Measurements from ENCODE around the gene RABGEF1. TPM values are rescaled to one million over a fixed set of nuclear protein-coding genes. Genes with fewer than 3 reads are reported as not detected.
"Not testable (repeated sequence)": the region's sequence is repeated elsewhere in the genome, so short reads cannot be mapped to it uniquely, and the experiment has no call there.

RABGEF1 gene
- total and polyA plus RNA-seq, 2 donors (not counting 3 experiments of a cell fraction or from before 2014, with no cell fraction given): 11.6 to 15.5 TPM

- no peak overlapping the region for H2AFZ ChIP-seq (ENCODE audit: low read depth, low read length)
- no peaks in the 10 kb centered on the region for H3K9me3 ChIP-seq (replicated peaks; ENCODE audit: control insufficient read depth, insufficient read depth, low read length)
- no peak overlapping the region for H3K4me3 ChIP-seq (replicated peaks in 1 of 3; ENCODE audit: insufficient read depth in 1 of 3, low read depth in 1 of 3, low read length in 3 of 3)
- H3K27me3 ChIP-seq (ENCODE audit: control insufficient read depth in 2 of 2, insufficient read depth in 2 of 2, low read length in 2 of 2): no peaks in the 10 kb centered on the region
- H3K9ac ChIP-seq (replicated peaks; ENCODE audit: extremely low read depth, insufficient read depth, low read length): no peak overlapping the region
- no peaks in the 10 kb centered on the region for H3K79me2 ChIP-seq (ENCODE audit: control insufficient read depth, insufficient read depth, low read length)
- BruUV-seq (replicated peaks): no TSS peak
- no peak overlapping the region for H3K4me2 ChIP-seq (ENCODE audit: insufficient read depth, low read length)
- no peaks in the 10 kb centered on the region for H4K20me1 ChIP-seq (replicated peaks; ENCODE audit: control insufficient read depth, extremely low read depth, insufficient read depth, low read length)
- dilution Hi-C loops (cut with MboI; ENCODE audit: extremely low pct_ligation_motif_present, low sequenced_read_pairs) (no loop called here), intact Hi-C loops (cut with micrococcal nuclease) (no loop called here)
- POLR2A ChIA-PET: no interaction called here
- no peaks in the 10 kb centered on the region for H3K9me1 ChIP-seq (replicated peaks; ENCODE audit: control insufficient read depth, extremely low read depth, insufficient read depth, low read length)
- FAIRE-seq: no peak
- CTCF ChIA-PET: no interaction called here
- H3K4me1 ChIP-seq (ENCODE audit: control insufficient read depth, extremely low read depth, insufficient read depth, low read length): no peaks in the 10 kb centered on the region
- H3K36me3 ChIP-seq (ENCODE audit: control insufficient read depth in 2 of 2, extremely low read depth in 1 of 2, insufficient read depth in 2 of 2, low read length in 2 of 2): peaks cover 0 to 2% of the 10 kb centered on the region in 2 experiments
- H3K27ac ChIP-seq (ENCODE audit: insufficient read depth, low read depth, low read length): no peak overlapping the region
- no peak for DNase-seq (ENCODE audit: low read depth, low spot score)
- no peak for TF ChIP-seq FOS (IDR thresholded peaks at IDR 0.05; ENCODE audit: borderline replicate concordance, insufficient read depth, low read length)
- TF ChIP-seq POLR2AphosphoS5 (IDR thresholded peaks at IDR 0.05; ENCODE audit: insufficient read depth, low read depth, low read length): no peak
- no peak for TF ChIP-seq EZH2 (IDR thresholded peaks at IDR 0.05; ENCODE audit: borderline replicate concordance, low read depth, low read length, severe bottlenecking)
- no peak for TF ChIP-seq MAX (IDR thresholded peaks at IDR 0.05; ENCODE audit: insufficient read depth, insufficient read length)
- TF ChIP-seq POLR2A (IDR thresholded peaks at IDR 0.05; ENCODE audit: low read depth, low read length): no peak
- no peak for TF ChIP-seq CTCF (IDR thresholded peaks at IDR 0.05; ENCODE audit: extremely low read depth in 1 of 2, insufficient read depth in 1 of 2, low read depth in 1 of 2, low read length in 2 of 2)
Observed at GRCh38 chr7:66713687-66714086, 26.8 kb upstream of the RABGEF1 start.

GRCh38 chr7:66716634-66717033 lies 23.9 kb upstream of the RABGEF1 start:
- BruUV-seq (replicated peaks); H3K27ac ChIP-seq (ENCODE audit: insufficient read depth, low read depth, low read length); H2AFZ ChIP-seq (ENCODE audit: low read depth, low read length); H3K4me2 ChIP-seq (ENCODE audit: insufficient read depth, low read length); H3K4me3 ChIP-seq (replicated peaks in 1 of 3; ENCODE audit: insufficient read depth in 1 of 3, low read depth in 1 of 3, low read length in 3 of 3); H3K36me3 ChIP-seq (ENCODE audit: control insufficient read depth in 2 of 2, extremely low read depth in 1 of 2, insufficient read depth in 2 of 2, low read length in 2 of 2); H4K20me1 ChIP-seq (replicated peaks; ENCODE audit: control insufficient read depth, extremely low read depth, insufficient read depth, low read length); CTCF ChIA-PET; dilution Hi-C loops (cut with MboI; ENCODE audit: extremely low pct_ligation_motif_present, low sequenced_read_pairs); FAIRE-seq; H3K79me2 ChIP-seq (ENCODE audit: control insufficient read depth, insufficient read depth, low read length); DNase-seq (ENCODE audit: low read depth, low spot score); H3K9me3 ChIP-seq (replicated peaks; ENCODE audit: control insufficient read depth, insufficient read depth, low read length); POLR2A ChIA-PET; H3K27me3 ChIP-seq (ENCODE audit: control insufficient read depth in 2 of 2, insufficient read depth in 2 of 2, low read length in 2 of 2); H3K9me1 ChIP-seq (replicated peaks; ENCODE audit: control insufficient read depth, extremely low read depth, insufficient read depth, low read length); H3K9ac ChIP-seq (replicated peaks; ENCODE audit: extremely low read depth, insufficient read depth, low read length); intact Hi-C loops (cut with micrococcal nuclease); H3K4me1 ChIP-seq (ENCODE audit: control insufficient read depth, extremely low read depth, insufficient read depth, low read length): not testable (repeated sequence)

Data from endothelial cell of umbilical vein (primary cell).